Mammary epithelial cell (primary cell): ENCODE data around the gene PRRC2B.

Experiments used
- CTCF ChIP-seq, 2 donors: IDR thresholded peaks in 1 of 2; conservative IDR thresholded peaks in 1 of 2; 2 replicates each; pipeline ENCODE4 v1.5.1; 2011 to 2012; ENCODE audit warnings: inconsistent platforms in 2 of 2, low read length in 2 of 2, mild to moderate bottlenecking in 2 of 2, control low read depth in 1 of 2, low read depth in 1 of 2; ENCODE audit not compliant: insufficient read depth in 1 of 2; ENCODE audit errors: extremely low read depth in 1 of 2
- EZH2 ChIP-seq: IDR thresholded peaks from 2 replicates; pipeline ENCODE4 v1.6.1; 2012; ENCODE audit warnings: low read length, inconsistent platforms, borderline replicate concordance

- TF ChIP-seq CTCF (conservative IDR thresholded peaks at IDR 0.05 in 1 of 2, IDR thresholded peaks at IDR 0.05 in 1 of 2; ENCODE audit: extremely low read depth in 1 of 2, insufficient read depth in 1 of 2, low read depth in 1 of 2, low read length in 2 of 2) (no peak), EZH2 (no peak)
These were observed 101.9 kb downstream of the PRRC2B start for GRCh38 chr9:131495785-131496184.
